Bronchial epithelial cell (primary cell): ENCODE data around the gene SNX14. TPM values are rescaled to one million over a fixed set of nuclear protein-coding genes. Genes with fewer than 3 reads are reported as not detected.

ENCODE experiments used
- DNase-seq: peaks from one replicate; pipeline ENCODE4 v3.0.0-alpha.2; 2010; ENCODE audit warnings: low read depth
- FAIRE-seq: peaks from 2 replicates; lab custom pipeline; 2011; peaks lifted over from hg19 to GRCh38; lab: Jason Lieb, UNC
- H3K27me3 ChIP-seq: 2 replicates; pipeline ENCODE4 v1.5.1; 2011; ENCODE audit warnings: low read length; ENCODE audit not compliant: control insufficient read depth, insufficient read depth
- H3K36me3 ChIP-seq: 2 replicates; pipeline ENCODE4 v1.5.1; 2011; ENCODE audit warnings: low read length; ENCODE audit not compliant: control insufficient read depth, insufficient read depth
- H3K4me3 ChIP-seq: 2 replicates; pipeline ENCODE4 v1.5.1; 2011; ENCODE audit warnings: mild to moderate bottlenecking, low read depth, low read length, control low read depth
- total RNA-seq: library from RNA; depleted of rRNA; stranded (reverse); fragments of >200 nt; gene quantifications from 2 replicates; pipeline ENCODE4 v1.2.1, GENCODE V29; 2014
- TF ChIP-seq, protein P1 (sequence below): IDR thresholded peaks from 2 replicates; pipeline ENCODE4 v1.5.1; 2011; ENCODE audit warnings: mild to moderate bottlenecking, moderate library complexity, low read length, control low read depth, inconsistent platforms; ENCODE audit not compliant: insufficient read depth, severe bottlenecking

The SNX14 gene
- total RNA-seq, 1 donor from 2014 or later, result 119 TPM

DNA sequence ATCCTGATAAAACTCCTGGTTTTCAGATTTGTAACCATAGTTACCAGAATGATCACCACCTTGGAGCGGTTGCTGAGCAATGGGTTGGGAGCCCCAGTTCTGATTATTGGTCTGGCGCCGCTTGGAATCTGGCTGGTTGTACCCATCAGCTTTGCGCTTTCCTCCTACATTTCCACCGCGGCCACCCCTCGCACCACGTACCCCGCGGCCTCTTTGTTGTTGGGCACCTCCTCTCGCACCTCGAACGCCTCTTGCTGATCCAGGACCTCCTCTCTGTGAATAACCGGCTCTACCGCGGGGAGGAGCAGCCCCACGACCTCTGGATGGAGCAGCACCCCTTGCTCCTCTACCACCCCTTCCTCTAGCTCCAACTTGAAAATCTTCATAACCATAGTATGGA lies 21.1 kb upstream of the SNX14 start:
- FAIRE-seq, result no peak

DNA sequence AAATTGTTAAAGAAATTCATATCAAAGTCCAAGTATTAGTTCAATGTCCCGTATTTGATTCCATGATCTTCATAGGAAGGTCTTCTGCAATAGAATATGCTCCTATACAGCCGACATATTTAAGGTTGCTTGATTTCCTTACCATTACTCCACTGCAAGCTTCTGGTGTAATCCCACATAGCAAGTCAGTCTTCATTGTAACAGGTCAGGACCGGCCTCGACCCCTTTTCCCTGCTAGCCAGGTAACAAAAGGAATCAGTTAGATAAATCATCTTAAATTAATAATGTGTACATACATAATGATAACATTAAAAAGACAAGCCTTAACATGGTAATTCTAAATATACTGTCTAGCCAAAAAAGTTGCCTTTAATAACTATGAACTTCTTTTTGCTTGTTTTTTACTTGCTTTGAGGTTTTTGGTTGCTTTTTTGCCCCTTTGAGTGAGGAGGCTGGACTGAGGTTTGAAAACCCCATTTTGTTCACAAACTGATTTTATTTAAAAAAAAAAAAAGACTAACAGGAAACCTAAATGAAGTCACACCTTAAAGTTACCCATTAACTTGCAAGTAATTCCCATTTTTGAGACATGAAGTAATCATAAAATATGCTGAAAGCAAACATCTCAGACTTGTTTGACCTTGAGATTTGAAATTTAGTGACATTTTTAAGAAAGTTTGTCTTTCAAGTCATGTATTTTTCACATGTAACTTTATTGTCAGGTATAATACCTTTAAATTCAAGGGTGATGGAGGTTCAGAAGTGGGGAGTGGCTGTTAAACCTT lies 19.2 kb upstream of the SNX14 start:
- Histone ChIP-seq H3K27me3 (no peaks in the 10 kb centered on the region), H3K36me3 (peaks cover 6% of the 10 kb centered on the region), H3K4me3 (no peak overlapping the region)
- TF ChIP-seq, protein P1, sequence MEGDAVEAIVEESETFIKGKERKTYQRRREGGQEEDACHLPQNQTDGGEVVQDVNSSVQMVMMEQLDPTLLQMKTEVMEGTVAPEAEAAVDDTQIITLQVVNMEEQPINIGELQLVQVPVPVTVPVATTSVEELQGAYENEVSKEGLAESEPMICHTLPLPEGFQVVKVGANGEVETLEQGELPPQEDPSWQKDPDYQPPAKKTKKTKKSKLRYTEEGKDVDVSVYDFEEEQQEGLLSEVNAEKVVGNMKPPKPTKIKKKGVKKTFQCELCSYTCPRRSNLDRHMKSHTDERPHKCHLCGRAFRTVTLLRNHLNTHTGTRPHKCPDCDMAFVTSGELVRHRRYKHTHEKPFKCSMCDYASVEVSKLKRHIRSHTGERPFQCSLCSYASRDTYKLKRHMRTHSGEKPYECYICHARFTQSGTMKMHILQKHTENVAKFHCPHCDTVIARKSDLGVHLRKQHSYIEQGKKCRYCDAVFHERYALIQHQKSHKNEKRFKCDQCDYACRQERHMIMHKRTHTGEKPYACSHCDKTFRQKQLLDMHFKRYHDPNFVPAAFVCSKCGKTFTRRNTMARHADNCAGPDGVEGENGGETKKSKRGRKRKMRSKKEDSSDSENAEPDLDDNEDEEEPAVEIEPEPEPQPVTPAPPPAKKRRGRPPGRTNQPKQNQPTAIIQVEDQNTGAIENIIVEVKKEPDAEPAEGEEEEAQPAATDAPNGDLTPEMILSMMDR, result no peak
- no peak for FAIRE-seq
- no peak for DNase-seq

More for the DNA sequence above, 21.1 kb upstream of the SNX14 start:
- TF ChIP-seq, protein P1, result no peak
- Histone ChIP-seq H3K4me3 (no peak overlapping the region), H3K36me3 (peaks cover 11% of the 10 kb centered on the region), H3K27me3 (no peaks in the 10 kb centered on the region)
- DNase-seq, result no peak

DNA sequence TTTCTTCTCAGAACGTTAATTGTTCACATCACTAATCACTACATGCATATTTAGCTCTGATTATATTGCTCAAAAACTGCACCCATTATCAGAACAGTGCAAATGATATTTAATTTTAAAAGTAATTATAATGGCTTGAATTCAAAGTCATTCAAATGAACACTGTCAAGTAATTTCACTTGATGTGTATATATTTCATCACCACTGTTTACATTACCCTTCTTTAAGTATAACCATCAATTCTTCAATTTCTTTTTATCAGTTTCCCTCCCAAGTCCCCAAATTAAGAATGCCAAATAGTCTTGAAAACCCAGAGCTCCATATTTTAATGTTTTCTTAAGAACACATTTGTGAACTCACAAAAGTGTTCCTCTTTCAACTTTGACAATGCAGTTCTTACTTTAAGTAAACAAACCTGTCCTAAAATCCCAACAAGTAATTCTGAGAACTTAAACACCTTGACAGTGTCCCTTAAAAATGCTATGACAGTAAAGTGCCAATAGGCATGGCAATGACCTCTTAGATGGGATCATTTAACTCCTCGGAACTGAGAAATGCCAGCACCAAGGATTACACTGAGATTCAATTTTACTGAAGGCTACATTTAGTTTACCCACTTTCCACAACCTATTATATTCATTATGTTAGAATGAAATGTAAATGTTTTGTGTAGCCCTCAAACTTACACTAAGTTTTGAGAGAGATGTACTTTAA lies 16.7 kb upstream of the SNX14 start:
- no peak overlapping the region for H3K4me3 ChIP-seq
- no peak for FAIRE-seq
- peaks cover 4% of the 10 kb centered on the region for H3K36me3 ChIP-seq
- H3K27me3 ChIP-seq, result no peaks in the 10 kb centered on the region
- no peak for DNase-seq
- TF ChIP-seq, protein P1, result no peak

DNA sequence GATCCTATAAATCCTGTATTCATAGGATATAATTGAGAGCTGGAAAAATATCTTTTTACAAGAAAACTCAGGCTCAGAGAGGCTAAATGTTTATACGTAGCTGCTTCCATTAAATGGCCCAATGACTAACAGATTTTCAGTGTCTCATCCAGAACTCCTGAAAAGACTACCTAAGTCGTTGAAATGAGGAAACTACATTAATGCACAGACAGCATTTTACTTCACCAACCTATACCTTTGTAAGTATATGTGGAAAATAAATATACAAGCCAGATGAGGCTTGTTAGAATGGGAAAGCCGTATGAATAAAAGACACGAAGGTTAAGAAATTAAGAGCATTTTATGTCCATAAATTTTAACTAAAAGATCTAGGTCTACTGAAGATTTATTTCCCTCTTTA lies 8.4 kb upstream of the SNX14 start:
- H3K4me3 ChIP-seq, result no peak overlapping the region
- DNase-seq (no peak), FAIRE-seq (no peak)
- TF ChIP-seq, protein P1, result no peak
- no peaks in the 10 kb centered on the region for H3K27me3 ChIP-seq
- H3K36me3 ChIP-seq, result no peaks in the 10 kb centered on the region

DNA sequence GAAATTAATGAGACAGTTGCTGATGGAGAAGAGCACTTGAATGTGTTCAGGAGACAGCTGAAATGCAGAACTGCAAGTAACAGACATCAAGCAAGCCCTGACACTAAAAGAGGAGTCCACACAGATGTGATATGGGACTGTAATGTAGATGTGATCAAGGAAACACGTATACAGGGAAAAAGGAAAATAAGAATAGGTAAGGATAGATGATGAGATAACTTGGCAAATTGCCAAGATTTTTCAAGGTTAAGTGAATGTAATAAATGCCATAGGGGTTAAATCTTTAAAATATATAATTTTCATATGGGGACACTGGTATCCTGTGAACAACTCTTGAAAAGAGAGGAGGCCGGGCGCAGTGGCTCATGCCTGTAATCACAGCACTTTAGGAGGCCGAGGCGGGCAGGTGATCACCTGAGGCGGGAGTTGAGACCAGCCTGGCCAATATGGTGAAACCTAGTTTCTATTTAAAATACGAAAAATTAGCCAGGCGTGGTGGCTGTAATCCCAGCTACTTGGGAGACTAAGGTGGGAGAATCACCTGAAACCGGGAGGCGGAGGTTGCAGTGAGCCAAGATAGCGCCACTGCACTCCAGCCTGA lies 7.2 kb upstream of the SNX14 start:
- TF ChIP-seq, protein P1, result no peak
- Histone ChIP-seq H3K27me3 (no peaks in the 10 kb centered on the region), H3K36me3 (no peaks in the 10 kb centered on the region), H3K4me3 (no peak overlapping the region)
- no peak for DNase-seq
- FAIRE-seq, result no peak
